HEK293T (cell line): ENCODE results near the gene BNIP5.

Experiments
- FOXA1 ChIP-seq: fragments of 450-650 bp; IDR thresholded peaks from 2 replicates; pipeline ENCODE4 v1.6.1; 2016; ENCODE audit warnings: mild to moderate bottlenecking
- ZNF384 ChIP-seq: fragments of 450-650 bp; IDR thresholded peaks from 2 replicates; pipeline ENCODE4 v1.6.1; 2016

GRCh38 chr6:36312854-36313648 lies 23.6 kb downstream of the BNIP5 start:
- no peak for TF ChIP-seq FOXA1
- TF ChIP-seq ZNF384 = no peak
